ENCODE data around the gene CDC20B. TPM values are rescaled to one million over a fixed set of nuclear protein-coding genes. Genes with fewer than 3 reads are reported as not detected.
"Not testable (repeated sequence)": the region's sequence is repeated elsewhere in the genome, so short reads cannot be mapped to it uniquely, and the experiment has no call there.

Gene CDC20B
- total RNA-seq, 1 donor from 2014 or later: not detected

DNA sequence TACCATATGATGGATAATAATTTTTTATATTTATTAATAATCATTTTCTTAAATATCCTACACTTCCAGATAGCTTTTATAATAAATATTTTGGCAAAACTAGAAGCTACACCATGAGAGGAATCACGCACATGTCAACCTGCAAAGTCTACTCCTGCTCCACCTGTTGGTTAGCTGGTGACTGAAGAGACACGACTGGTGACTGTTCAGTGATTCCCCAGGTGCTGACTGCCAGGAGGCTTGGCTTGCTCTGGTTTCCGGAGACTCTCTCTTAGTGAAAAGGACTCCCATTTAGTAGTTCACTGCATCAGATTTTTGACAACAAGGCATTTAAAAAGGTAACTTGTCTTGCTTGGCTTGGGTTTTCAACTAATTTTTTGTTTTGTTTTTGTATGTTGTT, 49.6 kb downstream of the CDC20B start:
- H3K27me3 ChIP-seq (ENCODE audit: control insufficient read depth, insufficient read depth, low read length): no peaks in the 10 kb centered on the region
- no peak for TF ChIP-seq CTCF (IDR thresholded peaks at IDR 0.05; ENCODE audit: insufficient read depth, low read length, poor library complexity, severe bottlenecking)

GRCh38 chr5:55114061-55114460, 58.9 kb downstream of the CDC20B start:
- no peak for DNase-seq (ENCODE audit: low read depth)
- no peak for TF ChIP-seq CTCF (IDR thresholded peaks at IDR 0.05; ENCODE audit: insufficient read depth, low read length, poor library complexity, severe bottlenecking)
- H3K36me3 ChIP-seq (ENCODE audit: control insufficient read depth, insufficient read depth, low read length): no peaks in the 10 kb centered on the region

More for the DNA sequence above, 49.6 kb downstream of the CDC20B start:
- Histone ChIP-seq H3K4me3 (ENCODE audit: low read depth, low read length) (no peak overlapping the region), H3K36me3 (ENCODE audit: control insufficient read depth, insufficient read depth, low read length) (no peaks in the 10 kb centered on the region)
- no peak for DNase-seq (ENCODE audit: low read depth)

GRCh38 chr5:55113327-55113726, 59.6 kb downstream of the CDC20B start:
- H3K36me3 ChIP-seq (ENCODE audit: control insufficient read depth, insufficient read depth, low read length): no peaks in the 10 kb centered on the region
- peaks cover 3% of the 10 kb centered on the region for H3K27me3 ChIP-seq (ENCODE audit: control insufficient read depth, insufficient read depth, low read length)
- no peak for DNase-seq (ENCODE audit: low read depth)
- H3K4me3 ChIP-seq (ENCODE audit: low read depth, low read length): no peak overlapping the region
- no peak for TF ChIP-seq CTCF (IDR thresholded peaks at IDR 0.05; ENCODE audit: insufficient read depth, low read length, poor library complexity, severe bottlenecking)

More at GRCh38 chr5:55114061-55114460, 58.9 kb downstream of the CDC20B start:
- no peak overlapping the region for H3K4me3 ChIP-seq (ENCODE audit: low read depth, low read length)
- H3K27me3 ChIP-seq (ENCODE audit: control insufficient read depth, insufficient read depth, low read length): peaks cover 3% of the 10 kb centered on the region

GRCh38 chr5:55110217-55110616, 62.8 kb downstream of the CDC20B start:
- no peak for TF ChIP-seq CTCF (IDR thresholded peaks at IDR 0.05; ENCODE audit: insufficient read depth, low read length, poor library complexity, severe bottlenecking)
- no peak for DNase-seq (ENCODE audit: low read depth)
- Histone ChIP-seq H3K27me3 (ENCODE audit: control insufficient read depth, insufficient read depth, low read length) (peaks cover 3% of the 10 kb centered on the region), H3K4me3 (ENCODE audit: low read depth, low read length) (no peak overlapping the region), H3K36me3 (ENCODE audit: control insufficient read depth, insufficient read depth, low read length) (no peaks in the 10 kb centered on the region)

DNA sequence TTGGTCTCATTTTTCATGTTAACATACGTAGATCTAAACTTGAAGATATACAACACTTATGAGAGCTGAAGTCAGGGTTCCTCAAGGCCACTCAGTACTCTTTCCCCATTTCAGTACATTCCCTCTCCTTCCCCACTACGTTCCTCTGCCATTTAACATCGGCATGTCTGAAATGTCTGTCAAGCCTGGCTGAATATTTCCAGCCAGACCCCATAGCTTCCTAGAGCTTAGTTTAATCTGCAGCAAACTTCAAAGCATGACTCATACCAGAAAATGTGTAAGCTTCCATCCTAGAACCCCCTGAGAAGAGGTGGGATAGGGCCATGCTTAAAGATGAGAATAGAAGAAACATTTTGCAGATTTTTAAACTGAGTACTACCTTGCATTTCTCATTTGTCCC, 64.3 kb downstream of the CDC20B start:
- H3K36me3 ChIP-seq (ENCODE audit: control insufficient read depth, insufficient read depth, low read length): no peaks in the 10 kb centered on the region
- no peak overlapping the region for H3K4me3 ChIP-seq (ENCODE audit: low read depth, low read length)
- TF ChIP-seq CTCF (IDR thresholded peaks at IDR 0.05; ENCODE audit: insufficient read depth, low read length, poor library complexity, severe bottlenecking): no peak
- DNase-seq (ENCODE audit: low read depth): no peak
- no peaks in the 10 kb centered on the region for H3K27me3 ChIP-seq (ENCODE audit: control insufficient read depth, insufficient read depth, low read length)

DNA sequence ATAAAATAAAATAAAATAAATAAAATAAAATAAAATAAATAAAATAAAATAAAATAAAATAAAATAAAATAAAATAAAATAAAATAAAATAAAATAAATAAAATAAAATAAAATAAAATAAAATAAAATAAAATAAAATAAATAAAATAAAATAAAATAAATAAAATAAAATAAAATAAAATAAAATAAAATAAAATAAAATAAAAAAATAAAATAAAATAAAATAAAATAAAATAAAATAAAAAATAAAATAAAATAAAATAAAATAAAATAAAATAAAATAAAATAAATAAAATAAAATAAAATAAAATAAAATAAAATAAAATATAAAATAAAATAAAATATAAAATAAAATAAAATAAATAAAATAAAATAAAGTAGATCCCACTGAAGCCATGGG, 67.0 kb downstream of the CDC20B start:
- DNase-seq (ENCODE audit: low read depth); H3K4me3 ChIP-seq (ENCODE audit: low read depth, low read length); H3K36me3 ChIP-seq (ENCODE audit: control insufficient read depth, insufficient read depth, low read length); H3K27me3 ChIP-seq (ENCODE audit: control insufficient read depth, insufficient read depth, low read length): not testable (repeated sequence)

All from kidney epithelial cell (primary cell).